H1 (cell line): ENCODE data around the gene PMS1. TPM values are rescaled to one million over a fixed set of nuclear protein-coding genes. Genes with fewer than 3 reads are reported as not detected.

Experiments used
- CTCF ChIA-PET: fragments of 300-600 bp; sonication (Branson Sonifier 250); formaldehyde crosslinking; loops from one replicate; lab custom pipeline; 2021; ENCODE audit not compliant: partially characterized antibody; lab: Charles Lee
- POLR2A ChIA-PET: fragments of 300-600 bp; sonication (Branson Sonifier 250); formaldehyde crosslinking; loops from one replicate; lab custom pipeline; 2021; ENCODE audit warnings: inconsistent platforms; ENCODE audit not compliant: partially characterized antibody; lab: Charles Lee
- DNase-seq, 2 experiments: peaks; one replicate each; pipeline versions ENCODE4 v3.0.0 to v3.0.0-alpha.2; 2010 to 2022; ENCODE audit warnings: low spot score in 2 of 2, low read depth in 1 of 2, mixed read lengths in 1 of 2
- FAIRE-seq: peaks from 2 replicates; lab custom pipeline; 2011; peaks lifted over from hg19 to GRCh38; lab: Jason Lieb, UNC
- H2AFZ ChIP-seq: 2 replicates; pipeline ENCODE4 v1.8.1; 2012; ENCODE audit warnings: low read length, inconsistent platforms
- H2AK5ac ChIP-seq: 2 replicates; pipeline ENCODE4 v1.6.1; 2013; ENCODE audit warnings: low read depth, low read length
- H2BK120ac ChIP-seq: replicated peaks from 2 replicates; pipeline ENCODE3; 2013; ENCODE audit warnings: low read depth, low read length, inconsistent platforms
- H2BK12ac ChIP-seq: 2 replicates; pipeline ENCODE4 v1.6.1; 2013; ENCODE audit warnings: low read depth, low read length
- H2BK15ac ChIP-seq: 2 replicates; pipeline ENCODE4 v1.6.1; 2013; ENCODE audit warnings: low read length
- H2BK20ac ChIP-seq: 2 replicates; pipeline ENCODE4 v1.6.1; 2013; ENCODE audit warnings: low read length
- H2BK5ac ChIP-seq: 2 replicates; pipeline ENCODE4 v1.6.1; 2013; ENCODE audit warnings: low read depth, low read length
- H3K14ac ChIP-seq: 2 replicates; pipeline ENCODE4 v1.6.1; 2013; ENCODE audit warnings: inconsistent platforms; ENCODE audit not compliant: insufficient read length
- H3K18ac ChIP-seq: 2 replicates; pipeline ENCODE4 v1.6.1; 2013; ENCODE audit warnings: low read length; ENCODE audit errors: extremely low read depth
- H3K23ac ChIP-seq: 2 replicates; pipeline ENCODE4 v1.6.1; 2013; ENCODE audit warnings: inconsistent platforms; ENCODE audit not compliant: insufficient read length
- H3K23me2 ChIP-seq: 2 replicates; pipeline ENCODE4 v1.6.1; 2013; ENCODE audit warnings: low read depth, low read length
- H3K27ac ChIP-seq: 2 replicates; pipeline ENCODE4 v1.6.1; 2011; ENCODE audit warnings: low read depth, low read length, inconsistent platforms
- H3K27me3 ChIP-seq, 4 experiments: replicated peaks in 1 of 4; 1 replicate in 1 of 4; 2 replicates in 3 of 4; pipeline versions ENCODE4 v1.6.1 to v1.8.1; 2011 to 2013; ENCODE audit warnings: low read length in 3 of 4, mild to moderate bottlenecking in 3 of 4, inconsistent platforms in 2 of 4, mixed read lengths in 2 of 4, moderate library complexity in 1 of 4; ENCODE audit not compliant: control insufficient read depth in 3 of 4, insufficient read depth in 3 of 4; ENCODE audit errors: extremely low read depth in 1 of 4
- H3K36me3 ChIP-seq, 4 experiments: 2 replicates each; pipeline versions ENCODE4 v1.6.1 to v1.8.1; 2011 to 2013; ENCODE audit warnings: mild to moderate bottlenecking in 4 of 4, low read length in 3 of 4, moderate library complexity in 2 of 4, control low read depth in 1 of 4, inconsistent platforms in 1 of 4; ENCODE audit not compliant: insufficient read depth in 4 of 4, control insufficient read depth in 2 of 4
- H3K4ac ChIP-seq: replicated peaks from 2 replicates; pipeline ENCODE3; 2013; ENCODE audit warnings: low read length, low read depth, mixed read lengths, inconsistent platforms; ENCODE audit not compliant: insufficient read length
- H3K4me1 ChIP-seq, 4 experiments: replicated peaks in 1 of 4; 1 replicate in 1 of 4; 2 replicates in 3 of 4; pipeline versions ENCODE4 v1.6.1 to v1.8.1; 2011 to 2013; ENCODE audit warnings: low read length in 3 of 4, inconsistent platforms in 2 of 4, mixed read lengths in 1 of 4; ENCODE audit not compliant: insufficient read depth in 4 of 4, control insufficient read depth in 3 of 4
- H3K4me2 ChIP-seq, 2 experiments: 2 replicates each; pipeline versions ENCODE4 v1.6.1 to v1.8.1; 2011 to 2013; ENCODE audit warnings: low read depth in 2 of 2, low read length in 2 of 2, control low read depth in 1 of 2, inconsistent platforms in 1 of 2, mild to moderate bottlenecking in 1 of 2; ENCODE audit not compliant: insufficient read depth in 1 of 2
- H3K4me3 ChIP-seq, 4 experiments: fragments of 200-600, 300-600 bp in 1 of 4; sonication (generic), shearing (Covaris generic), sonication (Bioruptor Twin) in 1 of 4; 2 replicates each; pipeline versions ENCODE4 v1.5.1 to v1.8.1; 2011 to 2016; ENCODE audit warnings: low read length in 4 of 4, low read depth in 3 of 4, control low read depth in 2 of 4, inconsistent platforms in 2 of 4, mild to moderate bottlenecking in 2 of 4, mixed read lengths in 1 of 4, moderate library complexity in 1 of 4; ENCODE audit not compliant: insufficient read depth in 2 of 4; ENCODE audit errors: extremely low read depth in 1 of 4
- H3K56ac ChIP-seq: replicated peaks from 2 replicates; pipeline ENCODE3; 2013; ENCODE audit warnings: low read depth, mild to moderate bottlenecking, mixed read lengths, low read length, inconsistent platforms; ENCODE audit not compliant: insufficient read length
- H3K79me1 ChIP-seq: 2 replicates; pipeline ENCODE4 v1.6.1; 2013; ENCODE audit warnings: low read depth, low read length, control low read depth
- H3K79me2 ChIP-seq, 2 experiments: 2 replicates each; pipeline versions ENCODE4 v1.6.1 to v1.8.1; 2012 to 2013; ENCODE audit warnings: low read length in 2 of 2, mild to moderate bottlenecking in 2 of 2, inconsistent platforms in 1 of 2; ENCODE audit not compliant: insufficient read depth in 2 of 2, control insufficient read depth in 1 of 2
- H3K9ac ChIP-seq, 4 experiments: replicated peaks in 1 of 4; 1 replicate in 1 of 4; 2 replicates in 3 of 4; pipeline versions ENCODE4 v1.6.1 to v1.8.1; 2011 to 2013; ENCODE audit warnings: low read depth in 3 of 4, low read length in 3 of 4, control low read depth in 2 of 4, mild to moderate bottlenecking in 2 of 4, moderate library complexity in 2 of 4, inconsistent platforms in 1 of 4; ENCODE audit errors: extremely low read depth in 1 of 4
- H3K9me3 ChIP-seq, 2 experiments: 2 replicates each; pipeline versions ENCODE4 v1.6.1 to v1.8.1; 2012 to 2013; ENCODE audit warnings: mild to moderate bottlenecking in 2 of 2, moderate library complexity in 2 of 2, control low read depth in 1 of 2, inconsistent platforms in 1 of 2, low read depth in 1 of 2, low read length in 1 of 2, mixed read lengths in 1 of 2; ENCODE audit not compliant: insufficient read depth in 2 of 2
- H4K20me1 ChIP-seq, 2 experiments: replicated peaks in 1 of 2; 2 replicates each; pipeline versions ENCODE3 to v1.8.1; 2011 to 2013; ENCODE audit warnings: inconsistent platforms in 2 of 2, low read length in 2 of 2, mild to moderate bottlenecking in 1 of 2; ENCODE audit not compliant: insufficient read depth in 2 of 2, control insufficient read depth in 1 of 2
- H4K5ac ChIP-seq: 2 replicates; pipeline ENCODE4 v1.6.1; 2013; ENCODE audit warnings: low read length, low read depth, mixed read lengths, inconsistent platforms; ENCODE audit not compliant: insufficient read length
- H4K8ac ChIP-seq: 2 replicates; pipeline ENCODE4 v1.8.0; 2013; ENCODE audit warnings: mild to moderate bottlenecking, moderate library complexity, low read length, inconsistent platforms; ENCODE audit not compliant: insufficient read depth; ENCODE audit errors: extremely low read depth
- H4K91ac ChIP-seq: replicated peaks from 2 replicates; pipeline ENCODE3; 2013; ENCODE audit warnings: low read length, mixed read lengths, inconsistent platforms; ENCODE audit not compliant: insufficient read length
- BCL11A ChIP-seq, 2 experiments: IDR thresholded peaks; one replicate each; pipeline ENCODE4 v1.6.1; 2011; ENCODE audit warnings: low read depth in 2 of 2, low read length in 2 of 2, mild to moderate bottlenecking in 2 of 2
- MAFK ChIP-seq: IDR thresholded peaks from 2 replicates; pipeline ENCODE4 v1.6.1; 2012; ENCODE audit warnings: low read depth, mild to moderate bottlenecking, improper control_type of control experiment, low read length
- NANOG ChIP-seq: IDR thresholded peaks from 2 replicates; pipeline ENCODE4 v1.6.1; 2011; ENCODE audit warnings: low read length, low read depth, mild to moderate bottlenecking, inconsistent platforms; ENCODE audit not compliant: insufficient read depth, poor library complexity, severe bottlenecking
- NRF1 ChIP-seq: IDR thresholded peaks from 2 replicates; pipeline ENCODE4 v1.6.1; 2011; ENCODE audit warnings: mild to moderate bottlenecking, low read depth, low read length, improper control_type of control experiment
- POLR2A ChIP-seq, 2 experiments: IDR thresholded peaks; 1 replicate in 1 of 2; 2 replicates in 1 of 2; pipeline ENCODE4 v1.6.1; 2011; ENCODE audit warnings: low read depth in 2 of 2, low read length in 2 of 2, mild to moderate bottlenecking in 2 of 2; ENCODE audit errors: control extremely low read depth in 1 of 2
- RAD21 ChIP-seq, 2 experiments: IDR thresholded peaks in 1 of 2; conservative IDR thresholded peaks in 1 of 2; 2 replicates each; pipeline ENCODE4 v1.6.1; 2011; ENCODE audit warnings: low read depth in 2 of 2, low read length in 2 of 2, improper control_type of control experiment in 1 of 2, inconsistent platforms in 1 of 2, mild to moderate bottlenecking in 1 of 2, moderate library complexity in 1 of 2
- SAP30 ChIP-seq: fragments of 300-600 bp; sonication (generic); IDR thresholded peaks from 2 replicates; pipeline ENCODE4 v1.7.1; 2012; ENCODE audit warnings: low read length, moderate library complexity, mild to moderate bottlenecking, inconsistent platforms; ENCODE audit not compliant: insufficient read depth, insufficient replicate concordance
- SIX5 ChIP-seq: IDR thresholded peaks from 2 replicates; pipeline ENCODE4 v1.6.1; 2011; ENCODE audit warnings: mild to moderate bottlenecking, low read depth, low read length
- SRF ChIP-seq: IDR thresholded peaks from 2 replicates; pipeline ENCODE4 v1.6.1; 2011; ENCODE audit warnings: mild to moderate bottlenecking, low read depth, low read length, moderate library complexity
- TAF7 ChIP-seq: optimal IDR thresholded peaks from 2 replicates; pipeline ENCODE3; 2011; ENCODE audit warnings: low read depth, mild to moderate bottlenecking, inconsistent platforms, low read length, moderate library complexity, borderline replicate concordance
- TBP ChIP-seq: IDR thresholded peaks from 2 replicates; pipeline ENCODE4 v1.6.1; 2011; ENCODE audit warnings: low read depth, low read length, improper control_type of control experiment
- TEAD4 ChIP-seq: IDR thresholded peaks from 2 replicates; pipeline ENCODE4 v1.6.1; 2012; ENCODE audit warnings: low read depth, low read length, inconsistent platforms, mixed read lengths
- YY1 ChIP-seq: IDR thresholded peaks from 2 replicates; pipeline ENCODE4 v1.6.1; 2011; ENCODE audit warnings: low read depth, mild to moderate bottlenecking, low read length
- WGBS, 2 experiments: shearing (Covaris generic) in 1 of 2; methylation state at CpG; one replicate each; pipeline versions ENCODE4 v1.1.6 to v1.1.7; 2013 to 2015; ENCODE audit warnings: low lambda C conversion rate in 2 of 2, mixed read lengths in 2 of 2, inconsistent platforms in 1 of 2, low coverage in 1 of 2, missing lambda C conversion rate in 1 of 2; ENCODE audit not compliant: insufficient replicate concordance in 2 of 2, insufficient coverage in 1 of 2, insufficient read length in 1 of 2; ENCODE audit errors: extremely low coverage in 1 of 2, missing lambda C conversion rate in 1 of 2; 5-methylcytosine and 5-hydroxymethylcytosine counted together
- polyA plus RNA-seq, 7 experiments: library from polyadenylated mRNA; depleted of rRNA in 3 of 7; stranded (reverse) in 5 of 7; unstranded in 2 of 7; fragments of >200 nt in 5 of 7; fragments of 200-250 nt in 2 of 7; gene quantifications; 1 replicate in 5 of 7; 2 replicates in 1 of 7; 4 replicates in 1 of 7; pipeline versions ENCODE4 v1.2.1 to v1.2.3, GENCODE V29; 2011 to 2013; ENCODE audit warnings: missing spikeins in 2 of 7, mixed read lengths in 2 of 7
- total RNA-seq: library from RNA; stranded (reverse); fragmentation: NEBNext Ultra II Directional; extraction: Animal tissue kit (Norgen Biotek cat#: 25700); gene quantifications from 2 replicates; pipeline ENCODE4 v1.2.1, GENCODE V29; 2021

The PMS1 gene
- total and polyA plus RNA-seq, 2 of the 8 experiments (the other 6 are each of a cell fraction or from before 2014, with no cell fraction given), result 13.1 to 59.7 TPM

GRCh38 chr2:189880832-189881492 is 96.7 kb downstream of the PMS1 start:
- no peak overlapping the region for H2AK5ac ChIP-seq
- H2BK20ac ChIP-seq, result no peak overlapping the region
- ChIA-PET CTCF (interaction anchor here (0.8 kb wide), 1 partner anchor 49 kb away, joined by 3 read pairs; no protein-coding TSS in a partner anchor), POLR2A (interaction anchor here (1.0 kb wide), 1 partner anchor 10 kb away, joined by 5 read pairs; no protein-coding TSS in a partner anchor)
- no peak for DNase-seq
- H2BK12ac ChIP-seq, result no peak overlapping the region
- H3K79me1 ChIP-seq, result no peaks in the 10 kb centered on the region
- H3K4me3 ChIP-seq, result no peak overlapping the region
- no peaks in the 10 kb centered on the region for H4K20me1 ChIP-seq
- no peak overlapping the region for H2BK5ac ChIP-seq
- no peak for FAIRE-seq
- no peak overlapping the region for H4K5ac ChIP-seq
- no peaks in the 10 kb centered on the region for H3K79me2 ChIP-seq
- no peak overlapping the region for H3K4me2 ChIP-seq
- H3K56ac ChIP-seq, result no peak overlapping the region
- no peaks in the 10 kb centered on the region; the same call in 1 of the 2 replicates for H3K23me2 ChIP-seq
- H3K18ac ChIP-seq, result no peak overlapping the region
- no peak overlapping the region for H2BK15ac ChIP-seq
- H3K4me1 ChIP-seq, result peaks cover 0 to 4% (median 0%) of the 10 kb centered on the region in 4 experiments; a peak in 1 of 7 replicates
- no peak overlapping the region for H4K91ac ChIP-seq
- no peak overlapping the region for H3K14ac ChIP-seq
- H3K4ac ChIP-seq, result no peak overlapping the region
- H3K27ac ChIP-seq, result no peak overlapping the region
- peaks cover 0 to 6% (median 1%) of the 10 kb centered on the region in 4 experiments; a peak in 2 of 8 replicates for H3K36me3 ChIP-seq
- no peak overlapping the region for H2BK120ac ChIP-seq
- H3K9me3 ChIP-seq, result no peaks in the 10 kb centered on the region
- no peak overlapping the region for H4K8ac ChIP-seq
- no peak overlapping the region for H3K23ac ChIP-seq
- H3K9ac ChIP-seq, result no peak overlapping the region
- no peak overlapping the region for H2AFZ ChIP-seq
- H3K27me3 ChIP-seq, result no peaks in the 10 kb centered on the region
- WGBS, 2 experiments, result 91% methylated on average over 5 of the region's 5 CpGs; no CpG with 5 or more reads in 1 of the 2 experiments
- no peak for TF ChIP-seq POLR2A (IDR thresholded peaks at IDR 0.05; ENCODE audit: control extremely low read depth in 1 of 2, low read depth in 2 of 2, low read length in 2 of 2)
- no peak for TF ChIP-seq BCL11A (IDR thresholded peaks at IDR 0.05; ENCODE audit: low read depth in 2 of 2, low read length in 2 of 2)
- no peak for TF ChIP-seq SAP30
- TF ChIP-seq YY1, result no peak
- TF ChIP-seq RAD21 (IDR thresholded peaks at IDR 0.05 in 1 of 2, conservative IDR thresholded peaks at IDR 0.05 in 1 of 2; ENCODE audit: low read depth in 2 of 2, low read length in 2 of 2), result no peak
- no peak for TF ChIP-seq TBP
- TF ChIP-seq NANOG, result no peak
- TF ChIP-seq NRF1, result no peak
- no peak for TF ChIP-seq SRF
- TF ChIP-seq TEAD4, result no peak
- TF ChIP-seq SIX5, result no peak
- TF ChIP-seq TAF7, result no peak
- no peak for TF ChIP-seq MAFK
